SH-SY5Y (cell line): ENCODE measurements around the gene AP2B1.

Experiments used
- GATA2 ChIP-seq: IDR thresholded peaks from 2 replicates; pipeline ENCODE4 v1.6.1; 2011; ENCODE audit warnings: mild to moderate bottlenecking, low read depth, low read length
- GATA3 ChIP-seq: IDR thresholded peaks from 2 replicates; pipeline ENCODE4 v1.6.1; 2011; ENCODE audit warnings: low read depth, mild to moderate bottlenecking, low read length, moderate library complexity

GRCh38 chr17:35700150-35700549 lies 113.0 kb downstream of the AP2B1 start:
- no peak for TF ChIP-seq GATA2
- TF ChIP-seq GATA3 = no peak
